Neural progenitor cell (in vitro differentiated cells): ENCODE measurements around the gene SPOUT1.
"Not testable (repeated sequence)": the region's sequence is repeated elsewhere in the genome, so short reads cannot be mapped to it uniquely, and the experiment has no call there.

Source experiments
- CTCF ChIP-seq: fragments of 200-600 bp; sonication (generic); IDR thresholded peaks from 2 replicates; pipeline ENCODE4 v1.5.1; 2017; ENCODE audit warnings: antibody characterized with exemption, mild to moderate bottlenecking
- EZH2 ChIP-seq: fragments of 200-600 bp; sonication (generic); IDR thresholded peaks from 2 replicates; pipeline ENCODE4 v1.6.1; 2017; ENCODE audit warnings: antibody characterized with exemption, mild to moderate bottlenecking, moderate library complexity

GRCh38 chr9:128794961-128795360 lies 34.6 kb downstream of the SPOUT1 start:
- not testable (repeated sequence) for TF ChIP-seq CTCF, EZH2
